Kidney (tissue), 14 donors: ENCODE data around the gene TEKT2. TPM values are rescaled to one million over a fixed set of nuclear protein-coding genes. Genes with fewer than 3 reads are reported as not detected.

Source experiments
- DNase-seq, 5 donors: peaks; one replicate each; pipeline ENCODE4 v3.0.0-alpha.2; 2013 to 2020
- FAIRE-seq: peaks from 2 replicates; lab custom pipeline; 2012; peaks lifted over from hg19 to GRCh38; lab: Jason Lieb, UNC
- H3K27ac ChIP-seq, 2 donors: one replicate each; pipeline ENCODE4 v1.7.0; 2013; ENCODE audit warnings: low read depth in 2 of 2, low read length in 2 of 2, inconsistent platforms in 1 of 2
- H3K27me3 ChIP-seq: one replicate; pipeline ENCODE4 v1.7.1; 2013; ENCODE audit warnings: low read length, inconsistent platforms; ENCODE audit not compliant: control insufficient read depth, insufficient read depth
- H3K36me3 ChIP-seq, 3 donors: one replicate each; pipeline versions ENCODE4 v1.7.0 to v1.7.1; 2013; ENCODE audit warnings: low read length in 3 of 3, control low read depth in 1 of 3, inconsistent platforms in 1 of 3; ENCODE audit not compliant: insufficient read depth in 3 of 3, control insufficient read depth in 2 of 3
- H3K4me1 ChIP-seq, 3 donors: one replicate each; pipeline versions ENCODE4 v1.7.0 to v1.7.1; 2013; ENCODE audit warnings: low read length in 3 of 3, inconsistent platforms in 1 of 3, low read depth in 1 of 3; ENCODE audit not compliant: control insufficient read depth in 2 of 3, insufficient read depth in 2 of 3
- H3K4me3 ChIP-seq, 3 donors: one replicate each; pipeline versions ENCODE4 v1.7.0 to v1.8.1; 2013; ENCODE audit warnings: low read length in 3 of 3, control low read depth in 1 of 3, inconsistent platforms in 1 of 3
- H3K9ac ChIP-seq, 3 donors: one replicate each; pipeline versions ENCODE4 v1.7.0 to v1.7.1; 2013; ENCODE audit warnings: low read length in 3 of 3, control low read depth in 1 of 3, inconsistent platforms in 1 of 3
- H3K9me3 ChIP-seq, 3 donors: one replicate each; pipeline versions ENCODE4 v1.7.0 to v1.7.1; 2013; ENCODE audit warnings: low read length in 3 of 3, control low read depth in 1 of 3, inconsistent platforms in 1 of 3; ENCODE audit not compliant: control insufficient read depth in 2 of 3, insufficient read depth in 1 of 3
- CTCF ChIP-seq: IDR thresholded peaks from 3 replicates; pipeline ENCODE4 v1.5.1; 2012; ENCODE audit warnings: mild to moderate bottlenecking, moderate library complexity, borderline replicate concordance; ENCODE audit not compliant: insufficient read depth; ENCODE audit errors: extremely low read depth
- intact Hi-C: fragments of 100-400 bp; cut with DNase I; formaldehyde crosslinking; loops from one replicate; pipeline ENCODE4 v1.11.1; 2022
- polyA plus RNA-seq: library from polyadenylated mRNA; stranded (reverse); fragments of 350-450 nt; fragmentation: Illumina TruSeq; extraction: RNeasy Lipid Tissue Mini Kit (QIAGEN cat#74804); gene quantifications from one replicate; pipeline ENCODE4 v1.2.3, GENCODE V29; 2014; ENCODE audit warnings: low read depth, low replicate concordance; ENCODE audit not compliant: insufficient read depth
- total RNA-seq: library from RNA; stranded (reverse); fragmentation: NEBNext Ultra II Directional; extraction: Animal tissue kit (Norgen Biotek cat#: 25700); gene quantifications from one replicate; pipeline ENCODE4 v1.2.1, GENCODE V29; 2021
- donor health status: control.
- donor health status: control.
- donor health status: control.
- donor health status: control.
- donor health status: control.
- donor health status: DM: yes; HTN: yes; CAD: no.
- donor health status: Normal renal cell carcinoma (clear cell type).

TEKT2 gene
- total and polyA plus RNA-seq, 2 donors from 2014 or later = 2.4 to 5.7 TPM

GRCh38 chr1:36096500-36097432 is 12.9 kb downstream of the TEKT2 start:
- no peaks in the 10 kb centered on the region for H3K27me3 ChIP-seq
- intact Hi-C loops = no loop called here
- H3K4me1 ChIP-seq = peaks cover 0 to 9% (median 0%) of the 10 kb centered on the region in 3 donors
- FAIRE-seq (no peak), DNase-seq (peak in 1 of 5 donors; percentile 12)
- no peaks in the 10 kb centered on the region for H3K9me3 ChIP-seq
- peaks cover 4 to 31% (median 15%) of the 10 kb centered on the region in 3 donors for H3K36me3 ChIP-seq
- TF ChIP-seq CTCF = no peak
- no peak overlapping the region for H3K4me3 ChIP-seq
- no peak overlapping the region for H3K9ac ChIP-seq
- no peak overlapping the region for H3K27ac ChIP-seq

GRCh38 chr1:36097693-36098585 is 14.0 kb downstream of the TEKT2 start:
- Histone ChIP-seq H3K27me3 (no peaks in the 10 kb centered on the region), H3K4me3 (no peak overlapping the region), H3K9ac (no peak overlapping the region), H3K36me3 (peaks cover 2 to 21% (median 9%) of the 10 kb centered on the region in 3 donors), H3K9me3 (no peaks in the 10 kb centered on the region), H3K27ac (no peak overlapping the region), H3K4me1 (peaks cover 0 to 9% (median 0%) of the 10 kb centered on the region in 3 donors)
- no peak for DNase-seq
- no peak for TF ChIP-seq CTCF
- intact Hi-C loops = no loop called here
- FAIRE-seq = no peak

GRCh38 chr1:36098650-36099365 is 14.9 kb downstream of the TEKT2 start:
- no peak overlapping the region for H3K27ac ChIP-seq
- H3K27me3 ChIP-seq = no peaks in the 10 kb centered on the region
- DNase-seq (no peak), FAIRE-seq (no peak)
- no peak overlapping the region for H3K9ac ChIP-seq
- H3K4me1 ChIP-seq = peaks cover 0 to 5% (median 0%) of the 10 kb centered on the region in 3 donors
- H3K4me3 ChIP-seq = no peak overlapping the region
- no peaks in the 10 kb centered on the region for H3K9me3 ChIP-seq
- intact Hi-C loops = no loop called here
- peaks cover 0 to 12% (median 2%) of the 10 kb centered on the region in 3 donors for H3K36me3 ChIP-seq
- no peak for TF ChIP-seq CTCF
